GM12878 (cell line): ENCODE measurements around the gene PRRC2B. TPM values are rescaled to one million over a fixed set of nuclear protein-coding genes. Genes with fewer than 3 reads are reported as not detected.

Experiments
- ATAC-seq: fragments of 200-7000 bp; cut with Tn5 transposase; 3 replicates; pipeline ENCODE4 v1.9.1; 2020; ENCODE audit warnings: mild to moderate bottlenecking, moderate library complexity
- BruUV-seq: library from RNA; stranded (reverse); fragments of 400-500 nt; replicated peaks from 2 replicates; lab custom pipeline; 2021; lab: Mats Ljungman, UMichigan
- CTCF ChIA-PET: fragments of 300-600 bp; sonication (Branson Sonifier 250); formaldehyde crosslinking; extraction: SDS; loops from one replicate; lab custom pipeline; 2021; ENCODE audit warnings: inconsistent platforms; lab: Yijun Ruan, JAX
- POLR2A ChIA-PET: fragments of 350-600 bp; formaldehyde crosslinking; extraction: SDS; loops from one replicate; lab custom pipeline; 2021; ENCODE audit warnings: inconsistent platforms; lab: Charles Lee
- RAD21 ChIA-PET: fragments of 300-600 bp; sonication (Branson Sonifier 250); formaldehyde crosslinking; loops from one replicate; lab custom pipeline; 2023; ENCODE audit warnings: antibody characterized with exemption; ENCODE audit not compliant: unreplicated experiment; lab: Charles Lee
- SMC1A ChIA-PET: fragments of 300-600 bp; sonication (Branson Sonifier 250); formaldehyde crosslinking; loops from one replicate; lab custom pipeline; 2023; ENCODE audit not compliant: unreplicated experiment, uncharacterized antibody; lab: Charles Lee
- DNase-seq: peaks from one replicate; pipeline ENCODE4 v3.0.0-alpha.2; 2011; ENCODE audit warnings: low read depth, low spot score
- FAIRE-seq: peaks from 3 replicates; lab custom pipeline; 2011; peaks lifted over from hg19 to GRCh38; lab: Jason Lieb, UNC
- H2AFZ ChIP-seq: 2 replicates; pipeline ENCODE4 v1.6.0; 2011; ENCODE audit warnings: low read depth, low read length, control low read depth; ENCODE audit not compliant: control insufficient read depth
- H3K27ac ChIP-seq: 2 replicates; pipeline ENCODE4 v1.5.1; 2011; ENCODE audit warnings: control low read depth; ENCODE audit not compliant: control insufficient read depth, insufficient read depth
- H3K27me3 ChIP-seq, 2 experiments: replicated peaks in 1 of 2; 2 replicates each; pipeline versions ENCODE4 v1.6.0 to v1.6.1; 2011; ENCODE audit warnings: low read length in 1 of 2; ENCODE audit not compliant: control insufficient read depth in 2 of 2, insufficient read depth in 2 of 2
- H3K36me3 ChIP-seq, 2 experiments: 2 replicates each; pipeline ENCODE4 v1.5.1; 2011; ENCODE audit warnings: low read length in 1 of 2; ENCODE audit not compliant: control insufficient read depth in 2 of 2, insufficient read depth in 2 of 2
- H3K4me1 ChIP-seq: 2 replicates; pipeline ENCODE4 v1.6.1; 2011; ENCODE audit warnings: mild to moderate bottlenecking, low read length, moderate library complexity, mixed read lengths; ENCODE audit not compliant: control insufficient read depth, insufficient read depth
- H3K4me2 ChIP-seq: 2 replicates; pipeline ENCODE4 v1.6.0; 2011; ENCODE audit warnings: control low read depth; ENCODE audit not compliant: control insufficient read depth, insufficient read depth
- H3K4me3 ChIP-seq: fragments of 200-600 bp; sonication (generic); 2 replicates; pipeline ENCODE4 v1.5.1; 2016
- H3K79me2 ChIP-seq: 2 replicates; pipeline ENCODE4 v1.6.0; 2011; ENCODE audit warnings: low read length; ENCODE audit not compliant: control insufficient read depth, insufficient read depth
- H3K9ac ChIP-seq: 2 replicates; pipeline ENCODE4 v1.8.0; 2011; ENCODE audit warnings: low read length, control low read depth, mixed read lengths; ENCODE audit not compliant: control insufficient read depth, insufficient read depth
- H3K9me3 ChIP-seq: replicated peaks from 3 replicates; pipeline ENCODE4 v1.5.1; 2011; ENCODE audit warnings: mild to moderate bottlenecking, low read length; ENCODE audit not compliant: control insufficient read depth, insufficient read depth
- H4K20me1 ChIP-seq: 2 replicates; pipeline ENCODE4 v1.6.0; 2011; ENCODE audit not compliant: control insufficient read depth, insufficient read depth
- BCL11A ChIP-seq: IDR thresholded peaks from 2 replicates; pipeline ENCODE4 v1.6.1; 2011; ENCODE audit warnings: low read depth, low read length
- BMI1 ChIP-seq: fragments of 450-650 bp; IDR thresholded peaks from 2 replicates; pipeline ENCODE4 v1.6.1; 2016; ENCODE audit warnings: mild to moderate bottlenecking, moderate library complexity, borderline replicate concordance
- CBX5 ChIP-seq: sonication (generic); IDR thresholded peaks from 2 replicates; pipeline ENCODE4 v1.6.1; 2016; ENCODE audit warnings: low read depth, moderate library complexity, mild to moderate bottlenecking, inconsistent platforms
- CEBPB ChIP-seq, 2 experiments: fragments of 150-350 bp in 1 of 2; IDR thresholded peaks; 2 replicates each; pipeline ENCODE4 v1.6.1; 2012 to 2014; ENCODE audit warnings: low read depth in 2 of 2, low read length in 2 of 2, borderline replicate concordance in 1 of 2, inconsistent platforms in 1 of 2
- PAX5 ChIP-seq: IDR thresholded peaks from 2 replicates; pipeline ENCODE4 v1.6.1; 2011; ENCODE audit warnings: low read depth, low read length, borderline replicate concordance
- RB1 ChIP-seq: fragments of 450-650 bp; formaldehyde crosslinking; IDR thresholded peaks from 2 replicates; pipeline ENCODE4 v1.6.1; 2017; ENCODE audit warnings: mild to moderate bottlenecking, borderline replicate concordance
- RBBP5 ChIP-seq: fragments of 200-600 bp; sonication (generic); conservative IDR thresholded peaks from 2 replicates; pipeline ENCODE4 v1.6.1; 2016
- RCOR1 ChIP-seq: conservative IDR thresholded peaks from 2 replicates; pipeline ENCODE4 v1.6.1; 2012; ENCODE audit warnings: low read depth, low read length, improper control_type of control experiment
- RFX5 ChIP-seq: IDR thresholded peaks from 2 replicates; pipeline ENCODE4 v1.6.1; 2011; ENCODE audit warnings: low read depth, low read length, improper control_type of control experiment
- SIN3A ChIP-seq: IDR thresholded peaks from 2 replicates; pipeline ENCODE4 v1.6.1; 2012; ENCODE audit warnings: low read depth, low read length, improper control_type of control experiment
- WGBS: methylation state at CpG from one replicate; pipeline ENCODE4 v1.1.6; 2016; ENCODE audit warnings: low lambda C conversion rate; ENCODE audit not compliant: insufficient replicate concordance, insufficient coverage; ENCODE audit errors: missing lambda C conversion rate; 5-methylcytosine and 5-hydroxymethylcytosine counted together
- in situ Hi-C: fragments of 300-500 bp; cut with MboI; formaldehyde crosslinking; loops from 9 replicates; pipeline ENCODE4 v1.14.3; 2018; ENCODE audit warnings: mixed read lengths
- intact Hi-C: fragments of 100-400 bp; cut with micrococcal nuclease; formaldehyde crosslinking; loops from one replicate; pipeline ENCODE4 v1.14.2; 2022; ENCODE audit not compliant: unreplicated experiment
- polyA plus RNA-seq, 11 experiments: library from polyadenylated mRNA; depleted of rRNA in 4 of 11; unstranded in 6 of 11; stranded (reverse) in 5 of 11; fragments of >200 nt; fragmentation: Nextera tagmentation in 4 of 11; fragmentation: Illumina TruSeq in 1 of 11; extraction: Ambion mirVana in 4 of 11; extraction: Trizol in 1 of 11; gene quantifications; 1 replicate in 1 of 11; 2 replicates in 10 of 11; pipeline versions ENCODE4 v1.2.1 to v1.2.3, GENCODE V29; 2011 to 2016; ENCODE audit warnings: inconsistent platforms in 2 of 11, missing spikeins in 2 of 11, low read depth in 1 of 11
- total RNA-seq, 4 experiments: library from RNA; depleted of rRNA in 3 of 4; stranded (reverse); fragments of >200 nt in 3 of 4; fragmentation: Illumina TruSeq in 1 of 4; extraction: Trizol in 1 of 4; gene quantifications; 2 replicates each; pipeline versions ENCODE4 v1.2.1 to v1.2.3, GENCODE V29; 2013 to 2021
- TF ChIP-seq, protein P1 (sequence below): fragments of 150-350 bp; IDR thresholded peaks from 2 replicates; pipeline ENCODE4 v1.6.1; 2014; ENCODE audit warnings: mild to moderate bottlenecking, low read depth, low read length

Gene PRRC2B
- total and polyA plus RNA-seq, 10 of the 15 experiments (the other 5 are each of a cell fraction or from before 2014, with no cell fraction given), result 0.84 to 155 (median 28.7) TPM

DNA sequence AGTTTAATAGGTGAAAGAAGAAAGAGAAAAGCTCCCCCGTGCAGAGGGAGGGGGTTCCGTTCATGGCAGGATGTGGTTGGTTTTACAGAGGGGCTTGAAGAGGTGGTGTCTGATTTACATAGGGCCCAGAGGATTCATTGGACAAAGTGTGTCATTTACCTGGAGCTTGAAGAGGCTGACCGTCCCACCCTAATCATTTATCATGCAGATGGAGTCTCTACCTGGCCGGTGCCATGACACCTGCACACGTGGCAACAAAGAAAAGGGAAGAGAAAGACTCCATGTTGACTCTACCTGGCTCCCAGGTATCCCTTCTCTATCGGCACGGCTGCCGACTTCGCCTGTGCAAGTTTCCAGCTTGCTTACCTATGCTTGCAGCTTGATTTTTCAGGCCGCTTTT is 35.3 kb upstream of the PRRC2B start:
- in situ Hi-C loops, result no loop called here
- no peak for FAIRE-seq
- H3K9ac ChIP-seq, result no peak overlapping the region

More for the DNA sequence above, 35.3 kb upstream of the PRRC2B start:
- ChIA-PET CTCF (no interaction called here), SMC1A (no interaction called here), POLR2A (interaction anchor here (0.6 kb wide), 1 partner anchor 58 kb away, joined by 3 read pairs; no protein-coding TSS in a partner anchor), RAD21 (no interaction called here)
- TF ChIP-seq RB1, result no peak
- TF ChIP-seq BMI1, result no peak
- TF ChIP-seq, protein P1, sequence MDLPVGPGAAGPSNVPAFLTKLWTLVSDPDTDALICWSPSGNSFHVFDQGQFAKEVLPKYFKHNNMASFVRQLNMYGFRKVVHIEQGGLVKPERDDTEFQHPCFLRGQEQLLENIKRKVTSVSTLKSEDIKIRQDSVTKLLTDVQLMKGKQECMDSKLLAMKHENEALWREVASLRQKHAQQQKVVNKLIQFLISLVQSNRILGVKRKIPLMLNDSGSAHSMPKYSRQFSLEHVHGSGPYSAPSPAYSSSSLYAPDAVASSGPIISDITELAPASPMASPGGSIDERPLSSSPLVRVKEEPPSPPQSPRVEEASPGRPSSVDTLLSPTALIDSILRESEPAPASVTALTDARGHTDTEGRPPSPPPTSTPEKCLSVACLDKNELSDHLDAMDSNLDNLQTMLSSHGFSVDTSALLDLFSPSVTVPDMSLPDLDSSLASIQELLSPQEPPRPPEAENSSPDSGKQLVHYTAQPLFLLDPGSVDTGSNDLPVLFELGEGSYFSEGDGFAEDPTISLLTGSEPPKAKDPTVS, result no peak
- TF ChIP-seq SIN3A, result no peak
- TF ChIP-seq PAX5, result no peak
- TF ChIP-seq BCL11A, result no peak
- TF ChIP-seq CBX5, result no peak
- no peak for TF ChIP-seq RFX5
- no peak for TF ChIP-seq RBBP5
- TF ChIP-seq RCOR1, result no peak
- TF ChIP-seq CEBPB (IDR thresholded peaks at IDR 0.05; ENCODE audit: borderline replicate concordance in 1 of 2, low read depth in 2 of 2, low read length in 2 of 2), result no peak
- Histone ChIP-seq H2AFZ (no peak overlapping the region), H4K20me1 (no peaks in the 10 kb centered on the region), H3K4me2 (no peak overlapping the region), H3K27ac (no peak overlapping the region), H3K79me2 (no peaks in the 10 kb centered on the region), H3K9me3 (no peaks in the 10 kb centered on the region), H3K36me3 (no peaks in the 10 kb centered on the region), H3K4me3 (no peak overlapping the region), H3K4me1 (no peaks in the 10 kb centered on the region), H3K27me3 (no peaks in the 10 kb centered on the region)
- BruUV-seq, result no TSS peak
- WGBS, result 38% methylated on average over 10 of the region's 10 CpGs
- no peak for DNase-seq
- ATAC-seq, result no peak
- intact Hi-C loops, result no loop called here
